Left renal cortex interstitium (tissue), 4 donors: Measurements from ENCODE around the gene GFI1B. TPM values are rescaled to one million over a fixed set of nuclear protein-coding genes. Genes with fewer than 3 reads are reported as not detected.
"Not testable (repeated sequence)": the region's sequence is repeated elsewhere in the genome, so short reads cannot be mapped to it uniquely, and the experiment has no call there.

Source experiments
- DNase-seq, 4 donors: peaks; one replicate each; pipeline ENCODE4 v3.0.0-alpha.2; 2013; ENCODE audit warnings: low read depth in 4 of 4, low spot score in 2 of 4, missing footprints in 1 of 4
- polyA plus RNA-seq, 4 donors: library from polyadenylated mRNA; unstranded; fragments of 120-200 nt; gene quantifications; one replicate each; pipeline ENCODE4 v1.2.1, GENCODE V29; 2013; ENCODE audit not compliant: insufficient read length in 4 of 4

The GFI1B gene
- polyA plus RNA-seq, 4 donors: 0.71 to 1.0 (median 0.91) TPM

GRCh38 chr9:132965478-132965877, 13.0 kb upstream of the GFI1B start:
- DNase-seq: no peak

- DNase-seq: not testable (repeated sequence)
Measured at GRCh38 chr9:132967908-132968307, 10.6 kb upstream of the GFI1B start.

- DNase-seq: no peak
Measured at GRCh38 chr9:132969783-132970182, 8.7 kb upstream of the GFI1B start.

- DNase-seq: peak in 1 of 4 donors; percentile 49
Measured at GRCh38 chr9:132970324-132971062, 8.0 kb upstream of the GFI1B start.

- no peak for DNase-seq
Measured at GRCh38 chr9:132973166-132973565, 5.3 kb upstream of the GFI1B start.

- DNase-seq: no peak
Measured at GRCh38 chr9:132973713-132974112, 4.8 kb upstream of the GFI1B start.

- DNase-seq: no peak
Measured at GRCh38 chr9:132975961-132976360, 2.5 kb upstream of the GFI1B start.

GRCh38 chr9:132976571-132976970, 1.9 kb upstream of the GFI1B start:
- no peak for DNase-seq

GRCh38 chr9:132978112-132978450, 413 bp upstream of the GFI1B start:
- no peak for DNase-seq

GRCh38 chr9:132980157-132980556, 1.7 kb downstream of the GFI1B start:
- no peak for DNase-seq

- DNase-seq: no peak
Measured at GRCh38 chr9:132982458-132982857, 4.0 kb downstream of the GFI1B start.

- no peak for DNase-seq
Measured at GRCh38 chr9:132983491-132984201, 5.2 kb downstream of the GFI1B start.

GRCh38 chr9:132984202-132985070, 5.9 kb downstream of the GFI1B start:
- no peak for DNase-seq

- DNase-seq: no peak
Measured at GRCh38 chr9:132985071-132985350, 6.5 kb downstream of the GFI1B start.

GRCh38 chr9:132985489-132985888, 7.0 kb downstream of the GFI1B start:
- DNase-seq: no peak

- DNase-seq: no peak
Measured at GRCh38 chr9:132986114-132986513, 7.6 kb downstream of the GFI1B start.

GRCh38 chr9:132986640-132987620, 8.4 kb downstream of the GFI1B start:
- DNase-seq: no peak

- no peak for DNase-seq
Measured at GRCh38 chr9:132988244-132989013, 9.9 kb downstream of the GFI1B start.

- DNase-seq: no peak
Measured at GRCh38 chr9:132989014-132989310, 10.5 kb downstream of the GFI1B start.
